K562 (cell line): ENCODE data around the gene RAB40B. TPM values are rescaled to one million over a fixed set of nuclear protein-coding genes. Genes with fewer than 3 reads are reported as not detected.
A peak's percentile ranks its signal among the peaks of the same experiment; 100 is the strongest.

Experiments
- CEBPG ChIP-seq, 3 experiments: fragments of 200-800 bp in 1 of 3; sonication (Bioruptor generic) in 1 of 3; sonication (generic) in 1 of 3; formaldehyde crosslinking in 1 of 3; IDR thresholded peaks in 2 of 3; conservative IDR thresholded peaks in 1 of 3; 2 replicates each; pipeline versions ENCODE4 v1.6.1 to v1.8.0; 2016 to 2022; ENCODE audit warnings: missing compliant biosample characterization in 2 of 3, missing genetic modification characterization in 2 of 3, mild to moderate bottlenecking in 1 of 3, missing genetic modification reagents in 1 of 3
- NFXL1 ChIP-seq: fragments of 450-650 bp; formaldehyde crosslinking; IDR thresholded peaks from 2 replicates; pipeline ENCODE4 v1.4.0; 2021; ENCODE audit warnings: mild to moderate bottlenecking
- PHB2 ChIP-seq: fragments of 450-650 bp; IDR thresholded peaks from 2 replicates; pipeline ENCODE4 v1.6.1; 2017; ENCODE audit warnings: low read depth
- RBFOX2 ChIP-seq: fragments of 200-400 bp; formaldehyde crosslinking; IDR thresholded peaks from 2 replicates; pipeline ENCODE4 v1.6.1; 2017; ENCODE audit warnings: low read depth, mild to moderate bottlenecking, low read length, moderate library complexity
- SMARCE1 ChIP-seq: fragments of 450-650 bp; IDR thresholded peaks from 2 replicates; pipeline ENCODE4 v1.7.1; 2016; ENCODE audit warnings: mild to moderate bottlenecking
- STAT6 ChIP-seq: sonication (generic); formaldehyde crosslinking; IDR thresholded peaks from 2 replicates; pipeline ENCODE4 v1.8.1; 2023; ENCODE audit warnings: mild to moderate bottlenecking, missing genetic modification reagents
- ZBTB17 ChIP-seq: fragments of 450-650 bp; formaldehyde crosslinking; IDR thresholded peaks from 2 replicates; pipeline ENCODE4 v1.4.0; 2020; ENCODE audit warnings: mild to moderate bottlenecking
- ZNF280B ChIP-seq: fragments of 250-450 bp; sonication (Bioruptor Pico); IDR thresholded peaks from 2 replicates; pipeline ENCODE4 v1.5.1; 2021; ENCODE audit warnings: mild to moderate bottlenecking
- ZNF436 ChIP-seq: fragments of 250-450, 450-650 bp; sonication (Bioruptor Pico); formaldehyde crosslinking; IDR thresholded peaks from 2 replicates; pipeline ENCODE4 v1.7.0; 2020; ENCODE audit warnings: mild to moderate bottlenecking
- ZNF507 ChIP-seq: conservative IDR thresholded peaks from 2 replicates; pipeline ENCODE4 v1.6.1; 2017; ENCODE audit warnings: missing genetic modification characterization, missing compliant biosample characterization
- ZNF76 ChIP-seq: fragments of 250-450 bp; sonication (Bioruptor Pico); IDR thresholded peaks from 2 replicates; pipeline ENCODE4 v1.4.0; 2020; ENCODE audit warnings: mild to moderate bottlenecking, moderate library complexity, borderline replicate concordance
- polyA plus RNA-seq, 8 experiments: library from polyadenylated mRNA; depleted of rRNA in 4 of 8; stranded (reverse) in 5 of 8; unstranded in 3 of 8; fragments of >200 nt; fragmentation: Nextera tagmentation in 2 of 8; fragmentation: Illumina TruSeq in 1 of 8; extraction: Ambion mirVana in 2 of 8; extraction: Trizol in 1 of 8; gene quantifications; 2 replicates each; pipeline versions ENCODE4 v1.2.1 to v1.2.3, GENCODE V29; 2011 to 2014; ENCODE audit warnings: inconsistent platforms in 1 of 8, missing spikeins in 1 of 8
- total RNA-seq, 7 experiments: library from RNA; depleted of rRNA in 6 of 7; stranded (reverse); fragments of >200 nt in 6 of 7; fragmentation: Illumina TruSeq in 2 of 7; extraction: Trizol in 2 of 7; gene quantifications; 2 replicates each; pipeline versions ENCODE4 v1.2.1 to v1.2.3, GENCODE V29; 2011 to 2021; ENCODE audit warnings: low replicate concordance in 1 of 7
- TF ChIP-seq, protein P1 (sequence below): sonication (generic); formaldehyde crosslinking; IDR thresholded peaks from 2 replicates; pipeline ENCODE4 v1.8.1; 2023; ENCODE audit warnings: mild to moderate bottlenecking, missing genetic modification reagents

Gene RAB40B
- total and polyA plus RNA-seq, 9 of the 15 experiments (the other 6 are each of a cell fraction or from before 2014, with no cell fraction given): 0.13 to 4.6 (median 1.4) TPM

GRCh38 chr17:82627405-82627804 is 71.1 kb downstream of the RAB40B start (continued):
- TF ChIP-seq SMARCE1 (no peak), ZBTB17 (CRISPR knock-in tag) (no peak), RBFOX2 (0 out of 2 replicates have a peak, but pooled peaks have one; percentile 19), ZNF76 (CRISPR knock-in tag) (no peak), ZNF507 (no peak), ZNF436 (CRISPR knock-in tag) (no peak), STAT6 (no peak), PHB2 (no peak), ZNF280B (CRISPR knock-in tag) (no peak), NFXL1 (CRISPR knock-in tag) (no peak), CEBPG (CRISPR knock-in tag; IDR thresholded peaks at IDR 0.05) (no peak), CEBPG (tag; conservative IDR thresholded peaks at IDR 0.05 in 1 of 2, IDR thresholded peaks at IDR 0.05 in 1 of 2) (no peak)
- TF ChIP-seq, protein P1, sequence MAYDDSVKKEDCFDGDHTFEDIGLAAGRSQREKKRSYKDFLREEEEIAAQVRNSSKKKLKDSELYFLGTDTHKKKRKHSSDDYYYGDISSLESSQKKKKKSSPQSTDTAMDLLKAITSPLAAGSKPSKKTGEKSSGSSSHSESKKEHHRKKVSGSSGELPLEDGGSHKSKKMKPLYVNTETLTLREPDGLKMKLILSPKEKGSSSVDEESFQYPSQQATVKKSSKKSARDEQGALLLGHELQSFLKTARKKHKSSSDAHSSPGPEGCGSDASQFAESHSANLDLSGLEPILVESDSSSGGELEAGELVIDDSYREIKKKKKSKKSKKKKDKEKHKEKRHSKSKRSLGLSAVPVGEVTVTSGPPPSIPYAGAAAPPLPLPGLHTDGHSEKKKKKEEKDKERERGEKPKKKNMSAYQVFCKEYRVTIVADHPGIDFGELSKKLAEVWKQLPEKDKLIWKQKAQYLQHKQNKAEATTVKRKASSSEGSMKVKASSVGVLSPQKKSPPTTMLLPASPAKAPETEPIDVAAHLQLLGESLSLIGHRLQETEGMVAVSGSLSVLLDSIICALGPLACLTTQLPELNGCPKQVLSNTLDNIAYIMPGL (CRISPR knock-in tag): no peak
